Astrocyte (in vitro differentiated cells and primary cell): ENCODE data around the gene HYDIN. TPM values are rescaled to one million over a fixed set of nuclear protein-coding genes. Genes with fewer than 3 reads are reported as not detected.

Experiments used
- DNase-seq: peaks from one replicate; pipeline ENCODE4 v3.0.0-alpha.2; 2010; ENCODE audit warnings: low read depth
- FAIRE-seq: peaks from 2 replicates; lab custom pipeline; 2011; peaks lifted over from hg19 to GRCh38; lab: Jason Lieb, UNC
- H2AFZ ChIP-seq: 2 replicates; pipeline ENCODE4 v1.6.0; 2012; ENCODE audit warnings: low read depth, low read length, inconsistent platforms
- H3K27ac ChIP-seq: 2 replicates; pipeline ENCODE4 v1.5.1; 2011; ENCODE audit warnings: low read depth, low read length, inconsistent platforms
- H3K27me3 ChIP-seq: 2 replicates; pipeline ENCODE4 v1.6.0; 2011; ENCODE audit warnings: low read length, inconsistent platforms; ENCODE audit not compliant: insufficient read depth
- H3K36me3 ChIP-seq: 2 replicates; pipeline ENCODE4 v1.5.1; 2011; ENCODE audit warnings: low read length, inconsistent platforms; ENCODE audit not compliant: insufficient read depth
- H3K4me1 ChIP-seq: 2 replicates; pipeline ENCODE4 v1.5.1; 2011; ENCODE audit warnings: low read length, inconsistent platforms; ENCODE audit not compliant: insufficient read depth
- H3K4me2 ChIP-seq: 2 replicates; pipeline ENCODE4 v1.6.0; 2012; ENCODE audit warnings: low read length, inconsistent platforms
- H3K4me3 ChIP-seq: 2 replicates; pipeline ENCODE4 v1.5.1; 2011; ENCODE audit warnings: low read depth, mild to moderate bottlenecking, low read length, inconsistent platforms; ENCODE audit not compliant: insufficient read depth
- H3K79me2 ChIP-seq: 2 replicates; pipeline ENCODE4 v1.6.0; 2012; ENCODE audit warnings: mild to moderate bottlenecking, low read length, inconsistent platforms; ENCODE audit not compliant: insufficient read depth
- H3K9ac ChIP-seq: 2 replicates; pipeline ENCODE4 v1.6.0; 2012; ENCODE audit warnings: mild to moderate bottlenecking, low read length, inconsistent platforms
- H3K9me3 ChIP-seq: 2 replicates; pipeline ENCODE4 v1.5.1; 2012; ENCODE audit warnings: low read depth, mild to moderate bottlenecking, low read length, inconsistent platforms; ENCODE audit not compliant: insufficient read depth
- H4K20me1 ChIP-seq: 2 replicates; pipeline ENCODE4 v1.6.0; 2012; ENCODE audit warnings: low read length, inconsistent platforms; ENCODE audit not compliant: insufficient read depth
- H3K27ac Mint-ChIP-seq: one replicate; pipeline ENCODE4 v1.8.0; 2021; ENCODE audit warnings: mild to moderate bottlenecking, mixed read lengths; ENCODE audit not compliant: unreplicated experiment
- H3K27me3 Mint-ChIP-seq: one replicate; pipeline ENCODE4 v1.8.0; 2021; ENCODE audit warnings: low read depth, mixed read lengths; ENCODE audit not compliant: unreplicated experiment
- H3K36me3 Mint-ChIP-seq: one replicate; pipeline ENCODE4 v1.8.0; 2021; ENCODE audit warnings: low read depth, mixed read lengths; ENCODE audit not compliant: unreplicated experiment
- H3K4me1 Mint-ChIP-seq: one replicate; pipeline ENCODE4 v1.8.0; 2021; ENCODE audit warnings: low read depth, mixed read lengths; ENCODE audit not compliant: unreplicated experiment
- H3K4me3 Mint-ChIP-seq: one replicate; pipeline ENCODE4 v1.8.0; 2021; ENCODE audit warnings: mild to moderate bottlenecking, moderate library complexity, mixed read lengths; ENCODE audit not compliant: unreplicated experiment
- H3K9me3 Mint-ChIP-seq: one replicate; pipeline ENCODE4 v1.8.0; 2021; ENCODE audit warnings: mild to moderate bottlenecking, mixed read lengths; ENCODE audit not compliant: unreplicated experiment
- EZH2 ChIP-seq: IDR thresholded peaks from 2 replicates; pipeline ENCODE4 v1.6.1; 2012; ENCODE audit warnings: mild to moderate bottlenecking, low read length, inconsistent platforms; ENCODE audit not compliant: insufficient read depth
- total RNA-seq: library from RNA; stranded (reverse); gene quantifications from 2 replicates; pipeline ENCODE4 v1.2.1, GENCODE V29; 2021
- TF ChIP-seq, protein P1 (sequence below): IDR thresholded peaks from 2 replicates; pipeline ENCODE4 v1.5.1; 2011; ENCODE audit warnings: low read depth, mild to moderate bottlenecking, inconsistent platforms, low read length, moderate library complexity; ENCODE audit not compliant: insufficient read depth

Gene HYDIN
- total RNA-seq, 1 donor from 2014 or later = 1.4 TPM

DNA sequence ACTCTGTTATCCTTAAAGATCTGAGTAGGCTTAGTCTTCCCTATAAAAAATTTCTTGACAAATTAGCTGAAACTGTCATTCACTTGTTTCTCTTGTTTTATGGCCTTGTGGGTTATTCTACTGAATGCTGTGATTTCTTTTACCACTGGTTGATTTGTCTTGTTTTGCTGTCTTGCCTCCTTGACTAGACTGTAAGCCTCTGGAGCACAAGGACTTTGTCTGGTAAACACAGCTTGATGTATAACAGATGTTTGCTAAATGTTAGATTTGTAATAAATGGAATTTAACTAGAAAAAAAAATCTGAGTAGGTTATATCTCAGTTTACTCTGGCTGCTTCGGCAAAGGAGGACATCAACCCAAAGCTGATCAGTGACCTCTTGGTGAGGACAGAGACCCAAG, 451.2 kb downstream of the HYDIN start:
- Histone ChIP-seq H3K27ac (no peak overlapping the region), H3K4me2 (no peak overlapping the region), H3K36me3 (peaks cover 26% of the 10 kb centered on the region), H3K9me3 (no peaks in the 10 kb centered on the region), H3K4me3 (no peak overlapping the region), H2AFZ (no peak overlapping the region), H3K4me1 (no peaks in the 10 kb centered on the region), H3K9ac (no peak overlapping the region), H4K20me1 (no peaks in the 10 kb centered on the region), H3K79me2 (no peaks in the 10 kb centered on the region), H3K27me3 (no peaks in the 10 kb centered on the region)
- Mint-ChIP-seq H3K4me3 (no peak overlapping the region), H3K4me1 (peaks cover 16% of the 10 kb centered on the region), H3K27me3 (no peaks in the 10 kb centered on the region), H3K36me3 (peaks cover 34% of the 10 kb centered on the region), H3K9me3 (no peaks in the 10 kb centered on the region), H3K27ac (peak overlapping the region; percentile 90)
- DNase-seq (no peak), FAIRE-seq (no peak)
- TF ChIP-seq, protein P1, sequence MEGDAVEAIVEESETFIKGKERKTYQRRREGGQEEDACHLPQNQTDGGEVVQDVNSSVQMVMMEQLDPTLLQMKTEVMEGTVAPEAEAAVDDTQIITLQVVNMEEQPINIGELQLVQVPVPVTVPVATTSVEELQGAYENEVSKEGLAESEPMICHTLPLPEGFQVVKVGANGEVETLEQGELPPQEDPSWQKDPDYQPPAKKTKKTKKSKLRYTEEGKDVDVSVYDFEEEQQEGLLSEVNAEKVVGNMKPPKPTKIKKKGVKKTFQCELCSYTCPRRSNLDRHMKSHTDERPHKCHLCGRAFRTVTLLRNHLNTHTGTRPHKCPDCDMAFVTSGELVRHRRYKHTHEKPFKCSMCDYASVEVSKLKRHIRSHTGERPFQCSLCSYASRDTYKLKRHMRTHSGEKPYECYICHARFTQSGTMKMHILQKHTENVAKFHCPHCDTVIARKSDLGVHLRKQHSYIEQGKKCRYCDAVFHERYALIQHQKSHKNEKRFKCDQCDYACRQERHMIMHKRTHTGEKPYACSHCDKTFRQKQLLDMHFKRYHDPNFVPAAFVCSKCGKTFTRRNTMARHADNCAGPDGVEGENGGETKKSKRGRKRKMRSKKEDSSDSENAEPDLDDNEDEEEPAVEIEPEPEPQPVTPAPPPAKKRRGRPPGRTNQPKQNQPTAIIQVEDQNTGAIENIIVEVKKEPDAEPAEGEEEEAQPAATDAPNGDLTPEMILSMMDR = no peak
- no peak for TF ChIP-seq EZH2

DNA sequence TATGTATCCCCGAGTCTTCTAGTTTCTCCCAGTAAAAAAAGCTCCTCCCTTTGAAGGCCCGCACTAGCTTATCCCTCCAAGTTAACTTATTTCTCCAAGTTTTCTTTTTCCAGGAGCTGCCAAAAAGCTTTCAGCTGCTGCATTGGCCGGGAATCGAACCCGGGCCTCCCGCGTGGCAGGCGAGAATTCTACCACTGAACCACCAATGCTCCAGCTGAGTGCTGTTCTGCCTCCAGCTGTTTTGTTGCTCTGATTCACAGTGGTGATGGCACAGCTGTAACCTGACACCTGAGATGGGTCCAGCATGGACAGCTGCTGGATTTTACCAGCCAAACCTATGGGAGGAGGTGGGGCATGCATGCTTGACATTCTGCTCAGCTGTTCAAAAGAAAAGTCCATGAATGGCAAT, 451.6 kb downstream of the HYDIN start:
- Histone ChIP-seq H3K36me3 (peaks cover 30% of the 10 kb centered on the region), H2AFZ (no peak overlapping the region), H3K79me2 (no peaks in the 10 kb centered on the region), H3K4me3 (no peak overlapping the region), H3K9me3 (no peaks in the 10 kb centered on the region), H3K4me2 (no peak overlapping the region), H3K9ac (no peak overlapping the region), H3K4me1 (no peaks in the 10 kb centered on the region), H3K27me3 (no peaks in the 10 kb centered on the region), H4K20me1 (no peaks in the 10 kb centered on the region), H3K27ac (no peak overlapping the region)
- no peak for FAIRE-seq
- TF ChIP-seq, protein P1 = no peak
- no peak for TF ChIP-seq EZH2
- peaks cover 16% of the 10 kb centered on the region for H3K4me1 Mint-ChIP-seq
- H3K4me3 Mint-ChIP-seq = no peak overlapping the region
- peaks cover 34% of the 10 kb centered on the region for H3K36me3 Mint-ChIP-seq
- H3K27ac Mint-ChIP-seq = peak overlapping the region; percentile 90
- H3K9me3 Mint-ChIP-seq = no peaks in the 10 kb centered on the region
- no peaks in the 10 kb centered on the region for H3K27me3 Mint-ChIP-seq
- peak; percentile 67 for DNase-seq

DNA sequence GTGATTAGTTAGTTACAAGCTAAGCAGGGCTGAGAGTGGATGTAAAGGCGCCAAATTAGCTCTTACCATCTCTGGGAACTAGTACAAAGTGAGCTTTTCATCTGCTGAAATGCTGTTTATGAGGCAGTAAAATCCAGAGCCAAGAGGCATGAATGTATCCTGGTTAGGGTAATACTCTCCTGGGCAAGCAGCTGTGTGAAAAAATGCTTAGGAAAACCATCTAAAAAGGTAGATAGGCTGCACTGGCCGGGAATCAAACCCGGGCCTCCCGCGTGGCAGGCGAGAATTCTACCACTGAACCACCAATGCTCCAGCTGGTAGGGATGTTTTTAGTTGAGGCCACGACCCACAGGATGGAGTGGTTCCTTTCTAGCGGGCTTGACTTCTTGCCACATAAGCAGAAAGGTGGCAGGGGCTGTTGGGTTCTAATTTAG, 452.5 kb downstream of the HYDIN start:
- H3K27ac ChIP-seq = peak overlapping the region; percentile 1
- peaks cover 28% of the 10 kb centered on the region for H3K36me3 Mint-ChIP-seq

More for the DNA sequence above, 452.5 kb downstream of the HYDIN start:
- DNase-seq (no peak), FAIRE-seq (no peak)
- Histone ChIP-seq H3K9ac (no peak overlapping the region), H3K27me3 (no peaks in the 10 kb centered on the region), H3K4me2 (no peak overlapping the region), H3K36me3 (peaks cover 23% of the 10 kb centered on the region), H2AFZ (no peak overlapping the region), H3K4me3 (no peak overlapping the region), H3K79me2 (no peaks in the 10 kb centered on the region), H3K9me3 (no peaks in the 10 kb centered on the region), H4K20me1 (no peaks in the 10 kb centered on the region), H3K4me1 (no peaks in the 10 kb centered on the region)
- peak overlapping the region; percentile 60 for H3K27ac Mint-ChIP-seq
- no peaks in the 10 kb centered on the region for H3K9me3 Mint-ChIP-seq
- no peaks in the 10 kb centered on the region for H3K27me3 Mint-ChIP-seq
- H3K4me1 Mint-ChIP-seq = peaks cover 16% of the 10 kb centered on the region
- TF ChIP-seq, protein P1 = no peak
- TF ChIP-seq EZH2 = no peak
- H3K4me3 Mint-ChIP-seq = no peak overlapping the region
